GM21576 (cell line): ENCODE data around the gene SOX10.

ENCODE experiments used
- ATAC-seq: cut with Tn5 transposase; IDR thresholded peaks from one replicate; pipeline ENCODE4 v1.9.1; 2021; ENCODE audit warnings: mild to moderate bottlenecking, moderate library complexity; ENCODE audit not compliant: unreplicated experiment

SOX10 gene

DNA sequence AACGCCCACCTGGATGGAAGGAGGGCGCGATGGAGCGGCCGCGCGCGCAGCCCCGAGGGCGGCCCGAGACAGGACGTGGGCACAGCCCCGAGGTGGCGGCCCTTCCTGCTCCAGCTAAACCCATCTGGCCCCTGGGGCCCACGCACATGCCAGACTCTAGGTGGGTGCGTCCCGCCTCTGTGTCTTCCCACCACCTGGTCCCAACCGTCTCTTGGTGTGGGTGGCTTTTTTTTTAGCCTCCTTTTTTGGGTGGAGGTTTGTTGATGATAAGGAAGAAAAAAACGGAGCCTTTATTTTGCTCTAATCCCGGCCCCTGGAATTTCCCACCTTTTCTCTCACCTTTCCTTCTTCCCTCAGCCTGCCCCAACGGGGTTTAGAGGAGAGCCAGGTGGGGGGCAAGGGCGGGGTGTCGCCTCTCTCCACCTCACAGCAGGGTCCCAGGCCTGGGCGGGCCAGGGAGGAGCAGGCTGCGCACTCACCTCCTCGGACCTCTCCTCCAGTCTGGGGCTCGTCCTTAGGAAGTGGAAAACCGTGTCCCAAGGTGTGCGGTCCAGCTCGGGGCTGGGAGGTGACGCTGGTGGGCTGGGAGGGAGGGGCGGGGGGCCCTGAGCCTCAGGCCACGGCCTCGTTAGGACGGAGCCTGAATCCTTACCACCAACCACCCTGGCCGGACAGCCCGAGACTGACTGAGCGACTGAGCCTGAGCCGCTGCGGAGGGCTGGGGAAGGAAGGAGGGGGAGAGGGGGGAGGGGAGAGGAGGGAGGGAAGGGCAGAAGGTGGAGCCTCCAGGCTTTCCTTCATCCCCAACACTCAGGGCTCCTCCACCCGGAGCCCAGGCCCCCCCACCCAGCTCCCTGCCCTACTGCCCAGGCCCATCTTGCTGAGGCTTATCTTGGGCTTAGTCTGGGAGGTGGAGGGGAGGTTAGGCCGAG lies at the start of gene SOX10:
TSS of gene SOX10 (minus strand) at position 696 of the 932 bp plus-strand sequence. CDS start 771 bp downstream, outside the sequence.
- no peak for ATAC-seq

DNA sequence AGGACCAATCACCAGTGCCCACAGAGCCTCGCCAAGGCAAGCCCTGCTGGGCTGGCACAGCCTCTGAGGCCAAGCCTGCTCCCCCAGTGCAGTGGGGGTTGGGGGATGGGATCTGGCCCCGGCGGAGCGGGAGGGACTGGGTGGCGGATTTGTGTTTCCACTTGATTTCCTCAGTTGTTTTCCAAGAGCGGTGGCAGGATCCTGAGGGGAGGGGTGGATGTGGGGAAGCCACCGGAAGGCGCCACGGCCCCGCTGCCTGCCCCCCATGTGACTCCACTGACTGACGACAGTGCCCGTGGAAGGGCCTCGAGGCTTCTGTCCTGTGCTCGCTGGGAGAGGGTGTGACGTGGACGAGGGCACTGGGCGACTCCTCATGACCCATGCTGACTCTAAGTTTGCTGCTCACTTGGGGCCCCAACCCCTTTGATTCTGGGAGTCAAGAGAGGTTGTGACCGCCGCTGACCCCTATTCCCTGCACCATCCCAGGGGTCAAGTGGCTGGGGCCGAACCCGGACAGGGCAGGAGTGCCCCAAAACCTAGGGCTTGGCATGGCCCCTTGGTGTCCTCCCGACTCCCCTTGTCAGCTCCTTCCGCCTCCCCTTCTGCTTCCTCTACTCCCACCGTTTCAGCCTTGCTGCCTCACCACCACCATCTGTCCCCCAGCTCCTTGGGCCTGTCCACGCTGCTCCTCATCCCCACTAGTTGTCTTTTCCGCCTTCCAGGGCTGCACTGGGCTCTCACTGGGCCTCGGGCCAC lies 49.3 kb upstream of the SOX10 start:
- no peak for ATAC-seq

DNA sequence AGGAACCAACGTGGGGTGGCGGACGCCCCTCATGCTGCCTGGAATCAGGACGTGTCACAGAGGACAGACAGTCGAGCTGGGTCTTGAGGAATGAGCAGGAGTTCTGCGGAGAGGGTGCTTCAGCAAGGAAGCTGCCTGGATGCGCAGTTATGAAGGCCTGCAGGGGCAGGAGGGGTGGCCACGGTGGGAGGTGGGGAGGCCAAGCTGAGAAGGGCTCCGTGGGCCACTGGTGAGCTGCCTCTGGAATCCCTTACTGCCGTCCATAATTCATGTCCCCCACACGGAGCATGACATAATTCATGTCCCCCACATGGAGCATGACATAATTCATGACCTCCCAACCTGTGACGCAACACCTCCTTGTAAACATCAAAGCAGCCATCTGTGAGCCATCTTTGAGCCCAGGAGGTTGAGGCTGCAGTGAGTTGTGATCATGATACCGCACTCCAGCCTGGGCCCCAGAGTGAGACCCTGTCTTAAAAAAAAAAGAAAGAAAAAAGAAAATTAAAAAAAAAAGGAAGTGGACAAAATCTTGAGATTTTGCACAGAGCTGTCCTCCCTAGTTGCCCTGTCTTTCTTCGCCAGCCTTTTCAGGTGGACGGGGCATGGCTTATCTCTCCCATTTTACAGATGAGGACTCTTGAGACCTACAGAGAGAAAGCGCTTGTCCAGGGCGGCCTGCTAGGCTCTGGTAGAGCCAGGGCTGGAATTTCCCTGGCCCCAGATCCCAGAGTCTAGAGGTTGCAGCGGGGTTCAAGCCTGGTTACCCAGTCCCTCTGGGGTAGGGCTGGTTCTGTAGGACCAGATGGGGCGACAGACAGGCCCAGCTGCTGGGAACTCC lies 48.5 kb upstream of the SOX10 start:
- no peak for ATAC-seq

DNA sequence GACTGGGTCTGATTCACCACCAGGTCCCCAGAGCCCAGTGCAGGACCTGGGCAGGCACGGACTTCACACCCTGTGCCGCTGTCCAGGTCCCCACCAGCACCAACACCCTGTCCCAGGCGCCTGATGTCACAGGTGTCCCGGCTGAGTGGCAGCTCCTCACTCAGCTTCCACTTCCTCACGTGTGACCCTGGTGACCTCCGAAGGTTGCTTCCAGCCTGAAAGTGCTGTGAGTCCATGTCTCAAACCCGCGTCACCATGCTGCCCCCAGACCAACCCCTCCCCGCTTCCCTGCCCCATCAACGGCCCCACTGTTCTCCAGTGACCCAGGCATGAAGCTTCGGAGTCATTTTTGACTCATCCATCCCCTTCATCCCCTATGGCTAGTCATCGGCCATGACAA lies 47.1 kb upstream of the SOX10 start:
- no peak for ATAC-seq

DNA sequence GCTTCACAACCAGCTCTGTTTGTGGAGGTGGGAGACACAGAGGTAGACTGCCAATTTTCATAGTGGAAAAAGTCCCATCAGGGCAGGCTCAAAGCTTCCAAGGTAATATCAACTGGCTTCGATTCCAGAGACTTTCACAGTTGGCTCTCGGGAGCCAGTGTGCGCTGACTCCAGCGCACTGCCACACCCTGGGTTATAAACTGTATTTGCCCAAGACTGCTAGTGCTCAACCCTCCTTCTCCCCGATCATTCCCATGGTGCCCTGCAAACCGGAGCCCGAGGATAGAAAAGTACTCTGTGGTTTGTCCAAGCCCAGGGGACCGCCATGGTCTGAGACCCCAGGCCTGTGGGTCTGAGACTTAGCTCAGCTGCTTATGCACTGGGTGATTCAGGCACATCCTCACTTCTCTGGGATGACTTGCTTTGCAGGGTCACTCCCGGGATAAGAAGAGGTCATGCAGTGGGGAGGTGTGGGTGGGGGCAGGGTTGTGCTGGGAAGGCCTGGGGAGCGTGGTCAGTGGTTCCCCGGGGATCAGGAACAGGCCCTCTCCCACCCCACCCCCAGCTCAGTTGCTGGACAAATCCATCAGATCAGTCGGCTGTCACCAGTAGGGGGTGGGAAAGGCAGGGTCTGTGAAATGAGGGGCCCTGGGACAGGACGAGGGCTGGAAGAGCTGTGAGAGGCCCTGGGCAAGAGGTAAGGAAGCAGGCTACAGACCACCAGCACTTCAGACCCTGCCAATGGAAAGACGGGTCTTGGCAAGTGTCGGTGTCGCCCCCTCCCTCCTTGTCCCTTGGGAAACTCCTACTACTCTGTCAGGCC lies 46.2 kb upstream of the SOX10 start:
- ATAC-seq, result no peak

DNA sequence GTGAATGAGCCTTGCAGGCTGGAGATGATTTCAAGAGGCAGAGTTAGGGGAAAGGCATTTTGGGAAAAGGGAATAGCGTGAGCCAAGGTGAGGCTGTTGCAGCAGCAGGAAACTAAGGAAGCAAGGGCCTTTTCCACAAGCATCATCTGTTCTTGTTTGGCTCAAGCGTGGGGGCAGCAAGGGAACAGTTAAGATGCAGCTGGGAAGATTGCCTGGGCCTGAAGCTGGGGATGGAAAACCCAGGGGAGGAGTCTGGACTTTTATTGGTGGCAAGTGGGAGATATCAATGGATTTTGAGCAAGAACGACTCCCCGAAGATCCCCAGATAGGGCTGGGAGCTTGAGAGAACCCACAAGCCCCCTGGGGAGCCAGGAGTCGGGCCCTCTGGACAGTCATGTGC lies 45.5 kb upstream of the SOX10 start:
- ATAC-seq, result no peak

DNA sequence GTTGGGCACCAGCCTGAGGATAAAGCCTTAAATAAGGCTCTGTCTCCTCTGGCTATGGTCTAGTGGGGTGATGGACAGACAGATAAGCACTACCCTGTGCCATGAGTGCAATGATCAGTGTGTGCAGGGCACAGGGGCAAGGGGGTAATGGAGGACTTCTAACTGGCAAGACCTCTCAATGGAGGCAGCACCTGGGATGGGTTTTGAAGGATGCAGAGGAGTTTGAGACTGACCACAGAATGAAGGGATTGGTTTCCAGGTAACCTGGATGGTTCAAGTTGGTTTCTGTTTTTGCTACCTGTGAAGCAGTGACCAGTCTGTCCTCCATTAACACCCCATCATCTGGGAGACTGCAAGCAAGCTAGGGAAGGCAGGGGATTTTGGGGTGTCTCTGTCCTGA lies 45.0 kb upstream of the SOX10 start:
- ATAC-seq, result no peak

DNA sequence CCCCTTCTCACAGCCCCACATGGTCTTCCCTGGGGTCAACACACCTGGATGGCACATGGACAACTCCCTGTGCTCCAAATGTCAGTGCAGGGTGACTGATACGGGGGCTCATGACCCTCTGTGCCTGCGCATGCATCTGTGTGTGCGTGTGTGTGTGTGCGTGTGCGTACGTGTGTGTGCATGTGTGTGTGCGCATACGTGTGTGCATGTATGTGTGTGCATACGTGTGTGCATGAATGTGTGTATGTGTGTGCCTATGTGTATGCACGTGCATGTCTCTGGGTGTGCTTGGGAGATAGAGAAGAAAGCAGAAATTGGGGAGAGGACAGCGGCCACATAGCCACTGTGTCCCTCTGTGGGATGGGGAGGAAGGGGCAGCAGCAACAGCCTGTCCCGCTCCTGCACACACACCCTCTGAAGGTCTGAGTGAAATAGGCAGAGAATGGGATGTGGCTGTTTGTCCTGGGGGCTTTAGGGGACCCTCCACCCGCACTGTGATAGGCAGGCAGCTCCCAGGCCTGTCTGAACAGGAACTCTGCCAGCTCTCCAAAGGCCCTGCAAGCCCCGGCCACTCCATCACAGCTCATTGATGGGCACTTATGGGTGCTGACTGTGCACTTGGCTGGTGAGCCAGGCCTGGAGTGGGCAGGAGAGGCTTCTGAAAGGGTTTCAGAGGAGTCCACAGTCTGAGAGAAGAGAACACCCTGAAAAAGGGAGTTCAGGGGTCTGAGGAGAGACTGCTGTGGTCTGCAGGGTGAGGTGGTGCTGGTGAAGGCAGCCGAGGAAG lies 44.2 kb upstream of the SOX10 start:
- ATAC-seq, result no peak

DNA sequence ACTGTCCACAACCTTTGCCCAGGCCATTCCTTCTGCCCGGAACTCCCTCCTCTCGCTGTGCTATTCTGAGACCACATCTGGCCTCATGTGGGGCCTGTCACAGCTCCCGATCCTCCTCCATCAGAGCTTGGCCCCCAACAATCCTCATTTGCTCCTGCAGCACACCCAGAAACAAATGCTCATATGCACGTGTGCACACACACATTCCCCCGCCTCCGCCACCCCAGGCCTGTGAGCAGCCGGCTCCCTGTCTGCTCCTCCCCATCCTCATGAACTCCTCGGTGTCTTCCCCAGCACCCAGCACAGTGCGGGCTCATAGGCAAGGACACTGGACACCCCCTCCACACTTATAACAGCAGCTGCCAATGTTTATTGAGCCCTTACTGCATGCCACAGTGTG lies 43.1 kb upstream of the SOX10 start:
- no peak for ATAC-seq

DNA sequence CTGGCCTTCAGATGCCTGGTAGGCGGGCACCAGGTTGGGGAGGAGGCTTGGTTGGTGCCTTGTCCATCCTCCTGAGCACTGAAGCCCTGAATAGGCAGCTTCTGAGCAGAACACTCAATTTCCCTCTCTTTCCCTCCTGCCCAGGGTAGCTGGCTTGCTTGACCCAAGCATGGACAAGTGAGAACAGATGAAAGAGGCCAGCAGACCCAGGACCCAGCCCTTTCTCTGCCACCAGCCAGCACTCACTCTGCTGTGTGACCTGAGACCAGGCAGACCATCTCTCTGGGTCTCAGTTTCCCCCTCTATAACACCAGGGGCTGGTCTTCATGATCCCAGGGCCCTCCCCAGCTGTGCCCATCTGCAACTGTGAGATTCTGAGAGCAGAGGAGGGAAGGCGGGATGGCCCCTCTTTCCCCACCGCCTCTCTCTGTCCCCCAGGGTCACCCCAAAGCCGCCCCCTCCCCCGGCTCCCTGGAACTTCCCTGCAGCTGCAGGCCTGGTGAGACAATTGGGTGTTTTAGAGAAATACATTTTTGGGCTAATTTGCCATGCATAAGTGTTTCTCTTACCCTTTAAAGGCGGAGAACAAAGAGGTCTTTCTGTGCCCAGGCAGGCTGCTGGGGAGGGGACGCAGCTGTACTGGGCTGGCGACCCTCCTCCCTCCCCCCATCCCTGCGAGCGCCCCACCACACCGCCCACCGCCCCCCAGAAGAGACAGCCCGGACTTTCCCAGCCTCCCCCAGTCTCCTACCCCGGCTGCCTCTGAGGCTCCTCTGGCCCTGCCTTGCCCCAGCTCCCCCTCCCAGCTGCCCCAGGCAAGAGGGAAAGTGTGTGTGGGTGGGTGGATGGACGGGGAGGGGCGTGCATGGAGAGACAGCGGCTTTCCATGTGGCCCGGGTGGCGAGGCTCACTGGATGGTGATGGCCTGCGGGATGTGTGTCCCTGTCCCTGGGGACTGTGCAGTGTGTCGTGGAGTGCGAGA lies 42.1 kb upstream of the SOX10 start:
- ATAC-seq, result no peak

DNA sequence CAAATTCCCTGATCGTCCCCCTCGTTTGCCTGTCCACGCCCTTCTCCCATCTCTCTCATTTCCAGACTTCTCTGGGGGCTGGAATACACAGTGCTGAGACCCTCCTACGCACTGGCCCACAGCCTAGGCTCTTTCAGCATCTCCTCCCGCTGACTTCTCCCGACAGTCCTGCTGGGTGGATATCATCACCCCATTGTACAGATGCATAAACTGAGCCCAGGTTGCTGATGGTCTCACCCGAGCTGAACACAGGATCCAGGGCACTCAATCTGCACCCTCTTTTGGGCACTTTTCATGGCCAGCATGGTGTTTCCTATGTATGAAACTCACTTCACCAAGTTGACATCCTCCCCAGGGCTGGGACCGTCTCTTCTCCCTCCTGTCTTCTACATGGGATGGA lies 41.2 kb upstream of the SOX10 start:
- no peak for ATAC-seq

DNA sequence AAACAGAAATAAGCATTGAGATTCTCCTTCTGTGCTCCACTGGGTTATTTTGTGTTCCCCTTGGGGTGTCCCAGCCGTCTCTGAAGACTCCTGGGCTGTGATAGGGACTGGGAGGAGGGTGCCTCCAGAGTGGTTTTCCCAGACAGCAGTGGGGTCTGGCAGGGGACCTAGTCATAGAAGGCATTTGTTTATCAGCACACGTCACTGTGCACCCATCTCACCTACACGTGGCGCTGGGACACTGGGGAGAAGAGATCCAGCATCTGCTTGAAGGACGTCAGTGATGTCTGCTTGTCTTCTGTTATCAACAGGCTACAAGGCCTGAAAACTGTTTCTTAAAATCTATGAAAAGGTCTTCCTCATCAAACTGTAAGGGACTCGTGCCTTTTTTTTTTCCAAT lies 38.7 kb upstream of the SOX10 start:
- no peak for ATAC-seq

DNA sequence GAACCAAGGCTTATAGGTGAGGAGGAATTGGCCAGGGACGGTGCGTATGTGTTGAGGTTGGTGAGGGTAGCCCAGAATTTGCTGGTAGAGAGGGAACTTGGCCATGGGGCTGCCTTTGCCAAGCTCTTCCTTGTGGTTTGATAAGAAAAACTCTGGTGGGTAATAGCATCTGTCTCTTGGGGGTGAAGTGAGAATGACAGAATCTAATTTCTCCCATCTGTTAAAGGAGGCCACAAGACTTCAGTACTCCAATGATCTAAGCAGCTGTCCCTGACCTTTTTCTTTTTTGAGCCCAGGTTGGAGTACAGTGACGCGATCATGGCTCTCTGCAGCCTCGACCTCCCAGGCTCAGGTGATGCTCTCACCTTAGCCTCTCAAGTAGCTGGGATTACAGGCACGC lies 36.9 kb upstream of the SOX10 start:
- no peak for ATAC-seq

DNA sequence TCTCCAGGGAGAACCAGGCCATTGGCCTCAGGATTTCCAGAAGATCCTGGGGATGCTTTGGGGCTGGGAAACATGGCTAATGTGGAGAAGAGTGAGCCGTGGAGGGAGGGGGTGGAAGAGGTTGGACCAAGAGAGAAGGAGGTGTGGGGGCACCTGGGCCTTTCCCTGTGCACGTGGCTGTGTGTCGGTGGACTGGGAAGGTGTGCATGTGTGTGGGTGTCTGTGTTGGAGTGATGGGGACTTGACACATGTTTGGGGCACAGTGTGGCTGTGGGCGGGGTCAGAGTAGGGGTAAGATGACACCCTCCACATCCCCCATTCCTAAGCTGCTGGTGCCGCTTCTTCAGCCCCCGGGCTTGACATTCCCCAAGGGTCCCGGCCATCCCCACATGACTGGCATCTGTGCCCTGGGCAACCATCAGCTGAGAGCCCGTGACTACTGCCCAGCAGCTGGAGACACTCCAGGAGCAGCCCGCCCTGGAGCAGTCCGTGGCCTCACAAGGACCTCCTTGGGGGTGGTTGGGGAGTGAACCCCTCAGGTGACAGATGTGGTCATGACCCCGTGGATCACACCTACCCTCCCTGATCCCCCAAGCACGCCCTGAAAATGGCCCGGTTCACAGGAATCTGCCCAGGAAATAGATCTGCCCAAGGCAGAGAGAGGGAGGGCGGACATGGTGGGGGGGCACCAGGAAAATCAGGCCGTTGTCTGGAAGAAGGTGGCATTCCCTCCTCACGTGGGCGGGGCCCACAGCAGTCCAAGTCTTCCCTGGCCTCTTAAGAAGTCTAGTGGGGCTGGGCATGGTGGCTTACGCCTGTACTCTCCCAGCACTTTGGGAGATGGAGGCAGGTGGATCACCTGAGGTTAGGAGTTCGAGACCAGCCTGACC lies 34.8 kb upstream of the SOX10 start:
- ATAC-seq, result no peak

DNA sequence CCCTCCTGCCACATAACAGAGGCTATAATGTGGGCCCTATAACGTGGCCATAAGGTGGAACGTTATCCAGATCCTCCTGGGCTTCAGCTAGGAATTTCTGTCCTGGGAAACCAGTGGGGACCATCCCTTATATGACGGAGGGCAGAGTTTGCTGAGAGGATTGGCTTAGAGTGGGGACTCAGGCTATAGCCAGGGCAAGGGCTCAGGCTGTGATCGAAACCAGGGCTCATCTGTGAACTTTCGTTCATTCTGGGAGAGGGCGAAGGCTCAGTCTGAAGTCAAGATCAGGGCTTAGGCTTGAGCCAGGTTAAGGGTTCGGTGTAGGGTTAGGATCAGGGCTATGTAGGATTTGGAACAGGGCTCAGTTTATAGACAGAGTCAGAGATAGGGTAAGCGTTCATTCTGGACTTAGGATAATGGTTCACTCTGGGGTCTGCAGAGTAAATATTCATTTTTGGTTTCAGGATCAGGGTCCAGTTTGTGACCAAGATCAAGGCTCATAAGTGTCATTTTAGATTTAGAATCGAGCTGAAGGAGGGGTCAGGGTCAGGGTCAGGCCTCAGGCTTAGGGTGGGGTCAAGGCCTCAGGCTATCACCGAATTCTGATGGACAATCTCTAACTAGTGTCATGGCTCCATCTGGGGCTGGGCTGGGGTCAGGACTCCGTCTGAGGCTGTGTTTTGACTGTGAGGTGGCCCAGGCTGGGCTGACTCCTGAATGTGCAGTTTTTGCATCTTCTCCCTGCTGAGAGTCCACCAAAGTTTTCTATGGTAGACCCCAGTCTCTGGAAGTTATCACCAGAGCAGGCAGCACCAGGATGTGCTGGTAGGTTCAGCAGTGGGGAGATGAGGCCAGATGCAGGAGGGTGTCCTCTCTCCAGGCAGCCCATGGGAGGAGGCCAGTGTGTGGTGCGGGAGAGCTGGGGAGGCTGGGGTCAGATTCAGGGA lies 33.9 kb upstream of the SOX10 start:
- ATAC-seq, result no peak

DNA sequence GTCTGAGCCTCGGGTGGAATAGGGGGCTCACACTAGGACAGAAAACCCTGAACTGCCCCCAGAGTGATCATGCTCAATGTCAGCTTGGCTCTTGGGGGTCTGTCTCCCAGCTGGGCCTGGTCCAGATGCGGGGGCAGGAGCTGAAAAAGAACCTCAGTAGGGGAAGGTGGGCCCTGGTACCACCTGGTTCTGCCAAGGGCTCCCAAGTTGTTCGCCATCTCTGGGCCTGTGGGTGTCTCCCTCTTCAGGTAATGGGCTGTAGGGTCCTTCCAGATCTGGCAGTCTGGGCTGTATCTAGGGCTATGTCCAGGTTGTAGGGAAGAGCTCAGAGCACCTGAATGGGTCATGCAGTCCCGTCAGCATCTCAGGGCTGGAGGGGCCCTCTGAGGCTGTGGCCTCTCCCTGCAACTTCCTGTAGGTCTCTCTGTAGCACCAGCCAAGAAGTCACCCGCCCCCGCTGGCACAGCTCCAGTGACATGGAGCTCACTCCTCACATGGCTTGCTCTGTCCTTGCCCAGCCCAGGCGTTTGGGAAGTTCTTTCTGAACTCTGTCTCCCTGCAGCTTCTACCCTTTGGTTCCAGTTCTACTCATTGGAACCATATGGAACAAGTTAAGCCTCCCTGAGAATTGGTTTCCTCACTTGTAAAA lies 33.0 kb upstream of the SOX10 start:
- ATAC-seq, result no peak
